Fibroblast of lung (primary cell): Measurements from ENCODE around the gene KCNIP4.

Experiments
- EZH2 ChIP-seq: IDR thresholded peaks from 2 replicates; pipeline ENCODE4 v1.5.1; 2012; ENCODE audit warnings: low read length, control low read depth, mild to moderate bottlenecking; ENCODE audit errors: missing control alignments
- TF ChIP-seq, protein P1 (sequence below), 2 donors: IDR thresholded peaks in 1 of 2; conservative IDR thresholded peaks in 1 of 2; 1 replicate in 1 of 2; 2 replicates in 1 of 2; pipeline ENCODE4 v1.5.1; 2011 to 2012; ENCODE audit warnings: low read length in 2 of 2, control low read depth in 1 of 2, inconsistent platforms in 1 of 2, low read depth in 1 of 2, mild to moderate bottlenecking in 1 of 2

DNA sequence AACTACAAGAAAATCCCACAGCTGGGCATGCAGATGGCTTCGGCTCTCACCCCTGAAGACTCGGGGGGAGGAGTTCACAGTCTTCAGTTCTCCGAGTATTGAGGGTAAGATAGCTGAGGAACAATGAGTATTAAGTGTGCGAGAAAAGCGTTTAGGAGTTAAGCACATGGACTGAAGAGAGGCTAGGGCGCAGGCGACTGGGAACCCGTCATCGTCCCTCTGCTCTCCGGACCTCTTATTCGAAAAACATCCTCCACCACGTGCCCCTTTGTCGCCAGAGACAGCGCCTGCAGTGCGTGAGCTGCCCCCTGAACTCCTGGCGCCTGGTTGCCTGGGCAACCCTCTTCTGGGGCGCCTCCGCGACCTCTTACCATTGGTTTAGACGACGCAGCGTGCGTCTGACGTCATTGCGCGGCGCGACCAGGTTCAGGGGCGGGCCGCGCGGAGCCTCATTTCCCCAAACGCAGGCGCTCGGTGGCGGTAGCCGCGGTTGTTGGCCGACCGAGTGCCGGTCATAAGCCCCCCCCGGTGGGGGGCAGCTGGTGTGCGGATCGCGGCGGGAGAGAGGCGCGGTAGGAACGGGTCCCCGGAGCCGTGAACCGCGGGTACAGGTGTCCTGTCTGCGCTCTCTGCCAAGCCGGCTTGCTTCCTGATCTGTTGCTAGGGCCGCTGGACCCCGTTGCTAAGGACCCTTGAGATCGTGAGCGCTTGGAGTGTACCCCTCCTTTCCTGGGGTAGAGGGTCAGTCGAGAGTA, 1248.4 kb downstream of the KCNIP4 start, which contains the start of gene PACRGL:
- TF ChIP-seq, protein P1, sequence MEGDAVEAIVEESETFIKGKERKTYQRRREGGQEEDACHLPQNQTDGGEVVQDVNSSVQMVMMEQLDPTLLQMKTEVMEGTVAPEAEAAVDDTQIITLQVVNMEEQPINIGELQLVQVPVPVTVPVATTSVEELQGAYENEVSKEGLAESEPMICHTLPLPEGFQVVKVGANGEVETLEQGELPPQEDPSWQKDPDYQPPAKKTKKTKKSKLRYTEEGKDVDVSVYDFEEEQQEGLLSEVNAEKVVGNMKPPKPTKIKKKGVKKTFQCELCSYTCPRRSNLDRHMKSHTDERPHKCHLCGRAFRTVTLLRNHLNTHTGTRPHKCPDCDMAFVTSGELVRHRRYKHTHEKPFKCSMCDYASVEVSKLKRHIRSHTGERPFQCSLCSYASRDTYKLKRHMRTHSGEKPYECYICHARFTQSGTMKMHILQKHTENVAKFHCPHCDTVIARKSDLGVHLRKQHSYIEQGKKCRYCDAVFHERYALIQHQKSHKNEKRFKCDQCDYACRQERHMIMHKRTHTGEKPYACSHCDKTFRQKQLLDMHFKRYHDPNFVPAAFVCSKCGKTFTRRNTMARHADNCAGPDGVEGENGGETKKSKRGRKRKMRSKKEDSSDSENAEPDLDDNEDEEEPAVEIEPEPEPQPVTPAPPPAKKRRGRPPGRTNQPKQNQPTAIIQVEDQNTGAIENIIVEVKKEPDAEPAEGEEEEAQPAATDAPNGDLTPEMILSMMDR (conservative IDR thresholded peaks at IDR 0.05 in 1 of 2, IDR thresholded peaks at IDR 0.05 in 1 of 2; ENCODE audit: low read depth in 1 of 2, low read length in 2 of 2), result no peak
- TF ChIP-seq EZH2, result no peak
